Measurements from ENCODE around the gene DDX1. TPM values are rescaled to one million over a fixed set of nuclear protein-coding genes. Genes with fewer than 3 reads are reported as not detected.

DDX1 gene
- total and polyA plus RNA-seq, 2 experiments from 2014 or later, result 37.5 to 109 TPM

DNA sequence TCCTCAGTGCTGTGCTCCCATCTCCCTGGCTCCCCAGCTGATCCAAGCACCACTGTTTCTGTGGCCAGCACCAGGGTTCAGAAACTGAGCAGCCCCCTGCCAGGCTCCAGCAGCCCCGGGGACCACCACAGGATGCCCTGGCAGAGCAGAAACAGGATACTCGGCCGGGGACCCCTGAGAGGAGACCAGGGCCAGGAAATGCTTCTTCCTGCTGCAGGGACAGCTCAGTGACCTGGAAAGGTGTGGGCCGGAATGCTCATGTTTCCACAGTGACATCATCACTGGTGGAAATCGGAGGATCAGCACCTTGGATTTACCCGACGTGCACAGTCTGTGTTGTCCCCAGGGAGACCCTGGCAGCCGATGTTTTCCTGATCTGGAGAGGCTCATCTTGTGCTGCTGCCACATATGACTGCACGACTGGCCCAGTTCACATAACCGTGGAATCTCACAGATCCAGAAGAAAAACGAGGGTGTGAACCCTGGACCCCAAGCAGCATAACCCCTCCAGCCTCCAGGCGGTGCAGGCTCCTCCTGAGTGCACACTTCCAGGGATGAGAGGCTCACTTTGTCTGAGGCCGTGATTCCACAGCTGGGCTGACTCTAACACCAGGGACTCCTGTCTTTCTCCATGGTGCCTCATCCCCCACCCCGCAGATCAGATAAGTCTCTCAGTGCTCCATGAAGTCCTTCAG is 58.0 kb downstream of the DDX1 start:
- no peaks in the 10 kb centered on the region for H3K36me3 ChIP-seq
- peaks cover 2% of the 10 kb centered on the region for H3K4me1 ChIP-seq (ENCODE audit: low read depth)
- DNase-seq (ENCODE audit: low read depth in 1 of 2, low spot score in 1 of 2), result no peak
- TF ChIP-seq CTCF (IDR thresholded peaks at IDR 0.05; ENCODE audit: low read depth, low read length), result no peak
- H3K27me3 ChIP-seq, result no peaks in the 10 kb centered on the region
- H3K4me3 ChIP-seq, result no peak overlapping the region
- H3K9me3 ChIP-seq (ENCODE audit: low read depth), result no peaks in the 10 kb centered on the region
- no peak overlapping the region for H3K27ac ChIP-seq

- Histone ChIP-seq H3K27ac (no peak overlapping the region), H3K4me3 (no peak overlapping the region), H3K9me3 (ENCODE audit: low read depth) (no peaks in the 10 kb centered on the region), H3K36me3 (no peaks in the 10 kb centered on the region), H3K27me3 (no peaks in the 10 kb centered on the region), H3K4me1 (ENCODE audit: low read depth) (peaks cover 2% of the 10 kb centered on the region)
- no peak for DNase-seq (ENCODE audit: low read depth in 1 of 2, low spot score in 1 of 2)
- TF ChIP-seq CTCF (IDR thresholded peaks at IDR 0.05; ENCODE audit: low read depth, low read length), result no peak
Measured at GRCh38 chr2:15650616-15651366, 59.1 kb downstream of the DDX1 start.

DNA sequence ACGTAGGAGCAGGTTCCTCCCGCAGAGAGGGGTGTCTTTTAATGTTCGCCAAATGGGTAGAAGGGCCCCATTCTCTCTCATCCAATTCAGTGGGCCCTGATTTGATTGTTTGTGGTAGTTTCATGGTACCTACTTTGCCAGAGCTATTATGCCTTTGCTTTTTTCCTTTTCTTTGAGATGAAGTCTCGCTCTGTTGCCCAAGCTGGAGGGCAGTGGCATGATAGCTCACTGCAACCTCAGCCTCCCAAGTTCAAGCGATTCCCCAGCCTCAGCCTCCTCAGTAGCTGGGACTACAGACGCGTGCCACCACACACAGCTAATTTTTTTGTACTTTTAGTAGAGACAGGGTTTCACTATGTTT is 59.7 kb downstream of the DDX1 start:
- no peak for DNase-seq (ENCODE audit: low read depth in 1 of 2, low spot score in 1 of 2)
- Histone ChIP-seq H3K4me3 (no peak overlapping the region), H3K4me1 (ENCODE audit: low read depth) (no peaks in the 10 kb centered on the region), H3K36me3 (no peaks in the 10 kb centered on the region), H3K9me3 (ENCODE audit: low read depth) (no peaks in the 10 kb centered on the region), H3K27ac (no peak overlapping the region), H3K27me3 (no peaks in the 10 kb centered on the region)
- no peak for TF ChIP-seq CTCF (IDR thresholded peaks at IDR 0.05; ENCODE audit: low read depth, low read length)

- H3K36me3 ChIP-seq, result no peaks in the 10 kb centered on the region
- no peak for DNase-seq (ENCODE audit: low read depth in 1 of 2, low spot score in 1 of 2)
- H3K4me1 ChIP-seq (ENCODE audit: low read depth), result no peaks in the 10 kb centered on the region
- TF ChIP-seq CTCF (IDR thresholded peaks at IDR 0.05; ENCODE audit: low read depth, low read length), result no peak
- H3K9me3 ChIP-seq (ENCODE audit: low read depth), result no peaks in the 10 kb centered on the region
- H3K27me3 ChIP-seq, result no peaks in the 10 kb centered on the region
- H3K4me3 ChIP-seq, result no peak overlapping the region
- no peak overlapping the region for H3K27ac ChIP-seq
Measured at GRCh38 chr2:15652252-15652651, 60.6 kb downstream of the DDX1 start.

GRCh38 chr2:15652801-15653200 is 61.1 kb downstream of the DDX1 start:
- TF ChIP-seq CTCF (IDR thresholded peaks at IDR 0.05; ENCODE audit: low read depth, low read length), result no peak
- no peaks in the 10 kb centered on the region for H3K4me1 ChIP-seq (ENCODE audit: low read depth)
- DNase-seq (ENCODE audit: low read depth in 1 of 2, low spot score in 1 of 2), result no peak
- no peaks in the 10 kb centered on the region for H3K9me3 ChIP-seq (ENCODE audit: low read depth)
- H3K27me3 ChIP-seq, result no peaks in the 10 kb centered on the region
- H3K36me3 ChIP-seq, result no peaks in the 10 kb centered on the region
- no peak overlapping the region for H3K4me3 ChIP-seq
- no peak overlapping the region for H3K27ac ChIP-seq
